A549 (cell line): ENCODE data around the gene MMP8. TPM values are rescaled to one million over a fixed set of nuclear protein-coding genes. Genes with fewer than 3 reads are reported as not detected.
A peak's percentile ranks its signal among the peaks of the same experiment; 100 is the strongest.

ENCODE experiments used
- ATAC-seq, 2 experiments: fragments of 200-7000 bp in 1 of 2; fragments of >200 bp in 1 of 2; cut with Nextera tagmentation in 1 of 2; cut with Tn5 transposase in 1 of 2; 3 replicates each; pipeline versions ENCODE4 v1.8.0 to v1.9.1; 2018 to 2020; ENCODE audit warnings: mild to moderate bottlenecking in 1 of 2, moderate library complexity in 1 of 2
- CTCF ChIA-PET: fragments of 300-600 bp; sonication (Branson Sonifier 250); formaldehyde crosslinking; extraction: SDS; loops from one replicate; lab custom pipeline; 2021; ENCODE audit warnings: antibody characterized with exemption, inconsistent platforms; lab: Yijun Ruan, JAX
- POLR2A ChIA-PET: fragments of 350-600 bp; formaldehyde crosslinking; extraction: SDS; loops from one replicate; lab custom pipeline; 2021; ENCODE audit warnings: antibody characterized with exemption, inconsistent platforms; lab: Yijun Ruan, JAX
- DNase-seq, 2 experiments: peaks; one replicate each; pipeline versions ENCODE4 v3.0.0 to v3.0.0-alpha.2; 2011 to 2016; ENCODE audit warnings: low read depth in 1 of 2, low spot score in 1 of 2
- FAIRE-seq: peaks from 2 replicates; lab custom pipeline; 2011; peaks lifted over from hg19 to GRCh38; lab: Jason Lieb, UNC
- H3K27ac ChIP-seq, 2 experiments: fragments of >200 bp; sonication (Bioruptor Twin); formaldehyde crosslinking; 3 replicates each; pipeline ENCODE4 v1.5.1; 2016 to 2017
- H3K4me1 ChIP-seq: fragments of >200 bp; sonication (Bioruptor Twin); formaldehyde crosslinking; 3 replicates; pipeline ENCODE4 v1.6.1; 2016
- H3K4me2 ChIP-seq: fragments of >200 bp; sonication (Bioruptor Twin); formaldehyde crosslinking; 3 replicates; pipeline ENCODE4 v1.6.1; 2016
- H3K4me3 ChIP-seq: fragments of >200 bp; sonication (Bioruptor Twin); formaldehyde crosslinking; 3 replicates; pipeline ENCODE4 v1.5.1; 2016
- H3K9me3 ChIP-seq: fragments of >200 bp; sonication (Bioruptor Twin); formaldehyde crosslinking; 3 replicates; pipeline ENCODE4 v1.6.1; 2016
- CEBPB ChIP-seq, 2 experiments: fragments of >200 bp in 1 of 2; sonication (Bioruptor Twin) in 1 of 2; formaldehyde crosslinking in 1 of 2; IDR thresholded peaks; 2 replicates each; pipeline ENCODE4 v1.6.1; 2012 to 2016
- CTCF ChIP-seq: fragments of >200 bp; sonication (Bioruptor Twin); formaldehyde crosslinking; IDR thresholded peaks from 3 replicates; pipeline ENCODE4 v1.5.1; 2016
- EHF ChIP-seq: fragments of 250-450 bp; sonication (Bioruptor Pico); IDR thresholded peaks from 2 replicates; pipeline ENCODE4 v1.5.0; 2020; ENCODE audit warnings: mild to moderate bottlenecking
- EHMT2 ChIP-seq: fragments of 200-600 bp; sonication (generic); IDR thresholded peaks from 2 replicates; pipeline ENCODE4 v1.6.1; 2016; ENCODE audit warnings: antibody characterized with exemption, low read depth, mild to moderate bottlenecking, moderate library complexity
- ESRRA ChIP-seq: fragments of 150-350 bp; IDR thresholded peaks from 2 replicates; pipeline ENCODE4 v1.6.1; 2014; ENCODE audit warnings: mild to moderate bottlenecking, low read length, borderline replicate concordance
- FOSB ChIP-seq: fragments of 250-450 bp; sonication (Bioruptor Pico); IDR thresholded peaks from 2 replicates; pipeline ENCODE4 v1.5.0; 2020; ENCODE audit warnings: mild to moderate bottlenecking, moderate library complexity
- HOXB5 ChIP-seq: fragments of 250-450 bp; sonication (Bioruptor Pico); IDR thresholded peaks from 2 replicates; pipeline ENCODE4 v1.5.0; 2020; ENCODE audit warnings: mild to moderate bottlenecking, moderate library complexity
- KDM1A ChIP-seq: fragments of 200-600 bp; sonication (generic); IDR thresholded peaks from 2 replicates; pipeline ENCODE4 v1.6.1; 2016; ENCODE audit warnings: low read depth, mild to moderate bottlenecking
- KDM5A ChIP-seq: fragments of 200-600 bp; sonication (generic); IDR thresholded peaks from 2 replicates; pipeline ENCODE4 v1.6.1; 2016; ENCODE audit warnings: antibody characterized with exemption, mild to moderate bottlenecking
- NPAS2 ChIP-seq: fragments of 250-450 bp; sonication (Bioruptor Pico); IDR thresholded peaks from 2 replicates; pipeline ENCODE4 v1.8.0; 2022; ENCODE audit warnings: mild to moderate bottlenecking, moderate library complexity, borderline replicate concordance
- POLR2AphosphoS2 ChIP-seq: conservative IDR thresholded peaks from 2 replicates; pipeline ENCODE4 v1.6.1; 2012; ENCODE audit warnings: low read length, improper control_type of control experiment, inconsistent platforms
- REST ChIP-seq: fragments of 200-600 bp; sonication (generic); IDR thresholded peaks from 2 replicates; pipeline ENCODE4 v1.6.1; 2016; ENCODE audit warnings: antibody characterized with exemption, mild to moderate bottlenecking, moderate library complexity
- RFX5 ChIP-seq: fragments of 450-650 bp; IDR thresholded peaks from 2 replicates; pipeline ENCODE4 v1.7.1; 2014; ENCODE audit warnings: antibody characterized with exemption, mild to moderate bottlenecking, moderate library complexity
- RNF2 ChIP-seq: fragments of 200-600 bp; sonication (generic); IDR thresholded peaks from 2 replicates; pipeline ENCODE4 v1.6.1; 2016; ENCODE audit warnings: low read depth, mild to moderate bottlenecking, antibody characterized with exemption, moderate library complexity, borderline replicate concordance
- TFCP2L1 ChIP-seq: fragments of 250-450 bp; sonication (Bioruptor Pico); IDR thresholded peaks from 2 replicates; pipeline ENCODE4 v1.5.0; 2021; ENCODE audit warnings: mild to moderate bottlenecking
- TP53 ChIP-seq: fragments of 250-450 bp; sonication (Bioruptor Pico); IDR thresholded peaks from 2 replicates; pipeline ENCODE4 v1.5.0; 2021; ENCODE audit warnings: mild to moderate bottlenecking, moderate library complexity
- ZFP36 ChIP-seq: fragments of 450-650 bp; IDR thresholded peaks from 2 replicates; pipeline ENCODE4 v1.6.1; 2014; ENCODE audit warnings: borderline replicate concordance; ENCODE audit not compliant: partially characterized antibody
- ZNF302 ChIP-seq: fragments of 250-450 bp; sonication (Bioruptor Pico); IDR thresholded peaks from 2 replicates; pipeline ENCODE4 v1.9.0; 2021; ENCODE audit warnings: inconsistent platforms, mild to moderate bottlenecking, moderate library complexity
- ZSCAN20 ChIP-seq: fragments of 250-450 bp; sonication (Bioruptor Pico); IDR thresholded peaks from 2 replicates; pipeline ENCODE4 v1.8.0; 2022; ENCODE audit warnings: mild to moderate bottlenecking, moderate library complexity
- WGBS: methylation state at CpG from one replicate; pipeline ENCODE4 v1.1.6; 2017; ENCODE audit errors: missing lambda C conversion rate; 5-methylcytosine and 5-hydroxymethylcytosine counted together
- polyA plus RNA-seq, 4 experiments: library from polyadenylated mRNA; depleted of rRNA in 3 of 4; stranded (reverse); fragments of >200 nt; fragmentation: RNase III in 1 of 4; extraction: RNeasy Plus Mini Kit Qiagen cat#74134 plus additional on column Dnase treatment in 1 of 4; gene quantifications; 2 replicates in 3 of 4; 3 replicates in 1 of 4; pipeline ENCODE4 v1.2.3, GENCODE V29; 2011 to 2017

Gene MMP8
- polyA plus RNA-seq, 2 of the 4 experiments (the other 2 are of a cell fraction): not detected

GRCh38 chr11:102757823-102758549, 33.2 kb upstream of the MMP8 start:
- Histone ChIP-seq H3K27ac (peak overlapping the region; percentile 45 to 51; a peak in 1 of 6 replicates), H3K4me3 (no peak overlapping the region), H3K9me3 (no peaks in the 10 kb centered on the region), H3K4me2 (peak overlapping the region; percentile 53), H3K4me1 (peaks cover 47% of the 10 kb centered on the region)
- POLR2A ChIA-PET: no interaction called here
- 17% methylated on average over 2 of the region's 2 CpGs for WGBS
- CTCF ChIA-PET: interaction anchor here (1.0 to 1.4 kb wide), 2 partner anchors 24 to 25 kb away, joined by 3 to 5 read pairs; no protein-coding TSS in a partner anchor
- DNase-seq (no peak), ATAC-seq (peak in 1 of 2 experiments; percentile 54; a peak in 2 of 6 replicates), FAIRE-seq (no peak)
- TF ChIP-seq RFX5 (no peak), EHF (CRISPR knock-in tag) (no peak), CEBPB (IDR thresholded peaks at IDR 0.05) (peak; percentile 16 to 63; a peak in 2 of 4 replicates), EHMT2 (no peak)

GRCh38 chr11:102753267-102753666, 28.5 kb upstream of the MMP8 start:
- no peak for ATAC-seq
- 100% methylated on average over 1 of the region's 1 CpG for WGBS
- ChIA-PET POLR2A (no interaction called here), CTCF (interaction anchor here (0.8 kb wide), 1 partner anchor 18 kb away, joined by 3 read pairs; no protein-coding TSS in a partner anchor)
- Histone ChIP-seq H3K9me3 (peaks cover 1% of the 10 kb centered on the region; the same call in 1 of the 3 replicates), H3K4me1 (peaks cover 8% of the 10 kb centered on the region), H3K4me2 (no peak overlapping the region), H3K4me3 (no peak overlapping the region), H3K27ac (no peak overlapping the region)
- TF ChIP-seq TP53 (no peak), POLR2AphosphoS2 (no peak), NPAS2 (CRISPR knock-in tag) (no peak), ZFP36 (no peak), KDM1A (no peak), KDM5A (no peak), ZNF302 (CRISPR knock-in tag) (no peak), FOSB (CRISPR knock-in tag) (no peak), HOXB5 (CRISPR knock-in tag) (no peak), CTCF (no peak), ZSCAN20 (no peak), RNF2 (no peak), TFCP2L1 (no peak), REST (no peak), ESRRA (no peak), EHF (CRISPR knock-in tag) (no peak)
- FAIRE-seq: no peak
- DNase-seq: no peak
